Activated CD8-positive, alpha-beta T cell treated with anti-CD3 and anti-CD28 coated beads for 36 hours (primary cell): ENCODE results near the gene CCNDBP1. TPM values are rescaled to one million over a fixed set of nuclear protein-coding genes. Genes with fewer than 3 reads are reported as not detected.

Experiments
- ATAC-seq: fragments of 200-7000 bp; cut with Tn5 transposase; one replicate; pipeline ENCODE4 v1.10.0; 2021; ENCODE audit warnings: mild to moderate bottlenecking, moderate library complexity
- CTCF ChIA-PET: fragments of 350-600 bp; sonication (Branson Sonifier 250); formaldehyde crosslinking; loops from one replicate; lab custom pipeline; 2021; ENCODE audit warnings: antibody characterized with exemption; lab: Charles Lee
- POLR2A ChIA-PET: fragments of 350-600 bp; sonication (Branson Sonifier 250); formaldehyde crosslinking; loops from one replicate; lab custom pipeline; 2021; ENCODE audit warnings: antibody characterized with exemption; lab: Charles Lee
- DNase-seq: peaks from one replicate; pipeline ENCODE4 v3.0.0-alpha.2; 2020
- H3K27ac Mint-ChIP-seq: one replicate; pipeline ENCODE4 v1.8.0; 2021; ENCODE audit warnings: mild to moderate bottlenecking, mixed read lengths
- H3K27me3 Mint-ChIP-seq: one replicate; pipeline ENCODE4 v1.8.0; 2021; ENCODE audit warnings: mixed read lengths
- H3K36me3 Mint-ChIP-seq: one replicate; pipeline ENCODE4 v1.8.0; 2021; ENCODE audit warnings: low read depth, mixed read lengths
- H3K4me1 Mint-ChIP-seq: one replicate; pipeline ENCODE4 v1.8.0; 2021; ENCODE audit warnings: low read depth, mixed read lengths
- H3K4me3 Mint-ChIP-seq: one replicate; pipeline ENCODE4 v1.8.0; 2021; ENCODE audit warnings: mild to moderate bottlenecking, moderate library complexity, mixed read lengths
- H3K9me3 Mint-ChIP-seq: one replicate; pipeline ENCODE4 v1.8.0; 2021; ENCODE audit warnings: mixed read lengths
- CTCF ChIP-seq: fragments of 200-600 bp; IDR thresholded peaks from one replicate; pipeline ENCODE4 v1.8.0; 2022; ENCODE audit warnings: antibody characterized with exemption, mild to moderate bottlenecking
- intact Hi-C: fragments of 100-400 bp; cut with micrococcal nuclease; formaldehyde crosslinking; loops from one replicate; pipeline ENCODE4 v1.10.0; 2022
- total RNA-seq, 2 experiments: library from RNA; stranded (reverse); gene quantifications; one replicate each; pipeline ENCODE4 v1.2.3, GENCODE V29; 2021

The CCNDBP1 gene
- total RNA-seq, 2 experiments from 2014 or later: 49.2 to 54.1 TPM

- ChIA-PET CTCF (interaction anchor here (1.0 to 9.5 kb wide), 5 partner anchors 17 to 55 kb away, joined by 3 to 219 read pairs (median 3); partner anchors contain the start of gene TGM5), POLR2A (no interaction called here)
- intact Hi-C loops: no loop called here
- DNase-seq (no peak), ATAC-seq (no peak)
- Mint-ChIP-seq H3K27me3 (peaks cover 5% of the 10 kb centered on the region), H3K27ac (no peak overlapping the region), H3K4me1 (peaks cover 7% of the 10 kb centered on the region), H3K9me3 (no peaks in the 10 kb centered on the region), H3K4me3 (no peak overlapping the region), H3K36me3 (no peaks in the 10 kb centered on the region)
- TF ChIP-seq CTCF: no peak
These were observed 44.8 kb downstream of the CCNDBP1 start for GRCh38 chr15:43229977-43230376.

GRCh38 chr15:43230640-43231115 lies 45.5 kb downstream of the CCNDBP1 start:
- Mint-ChIP-seq H3K4me3 (no peak overlapping the region), H3K4me1 (peaks cover 3% of the 10 kb centered on the region), H3K27ac (no peak overlapping the region), H3K9me3 (no peaks in the 10 kb centered on the region), H3K36me3 (no peaks in the 10 kb centered on the region), H3K27me3 (peaks cover 3% of the 10 kb centered on the region)
- ChIA-PET POLR2A (no interaction called here), CTCF (interaction anchor here (1.2 to 9.5 kb wide), 3 partner anchors 27 to 55 kb away, joined by 3 to 219 read pairs (median 3); partner anchors contain the start of gene TGM5)
- intact Hi-C loops: no loop called here
- ATAC-seq: no peak
- TF ChIP-seq CTCF: no peak
- DNase-seq: no peak

- no peaks in the 10 kb centered on the region for H3K27me3 Mint-ChIP-seq
- intact Hi-C loops: no loop called here
- DNase-seq (no peak), ATAC-seq (no peak)
- no peak for TF ChIP-seq CTCF
- no peak overlapping the region for H3K27ac Mint-ChIP-seq
- no peaks in the 10 kb centered on the region for H3K4me1 Mint-ChIP-seq
- ChIA-PET CTCF (interaction anchor here (1.2 to 9.5 kb wide), 3 partner anchors 36 to 53 kb away, joined by 3 to 219 read pairs (median 4); no protein-coding TSS in a partner anchor), POLR2A (interaction anchor here (0.6 to 1.2 kb wide), 2 partner anchors 9 to 19 kb away, joined by 3 to 6 read pairs; no protein-coding TSS in a partner anchor)
- H3K4me3 Mint-ChIP-seq: no peak overlapping the region
- no peaks in the 10 kb centered on the region for H3K36me3 Mint-ChIP-seq
- no peaks in the 10 kb centered on the region for H3K9me3 Mint-ChIP-seq
These were observed 47.2 kb downstream of the CCNDBP1 start for GRCh38 chr15:43232289-43232874.

- no peaks in the 10 kb centered on the region for H3K36me3 Mint-ChIP-seq
- ChIA-PET POLR2A (no interaction called here), CTCF (interaction anchor here (1.8 to 2.6 kb wide), 2 partner anchors 10 to 50 kb away, joined by 6 to 12 read pairs; no protein-coding TSS in a partner anchor)
- no peak overlapping the region for H3K27ac Mint-ChIP-seq
- no peak for TF ChIP-seq CTCF
- peaks cover 12% of the 10 kb centered on the region for H3K4me1 Mint-ChIP-seq
- intact Hi-C loops: no loop called here
- H3K27me3 Mint-ChIP-seq: no peaks in the 10 kb centered on the region
- no peaks in the 10 kb centered on the region for H3K9me3 Mint-ChIP-seq
- ATAC-seq (no peak), DNase-seq (no peak)
- H3K4me3 Mint-ChIP-seq: no peak overlapping the region
These were observed 50.3 kb downstream of the CCNDBP1 start for GRCh38 chr15:43235536-43235935.

- POLR2A ChIA-PET: no interaction called here
- Mint-ChIP-seq H3K27me3 (no peaks in the 10 kb centered on the region), H3K4me1 (peaks cover 12% of the 10 kb centered on the region), H3K27ac (no peak overlapping the region), H3K36me3 (no peaks in the 10 kb centered on the region), H3K9me3 (no peaks in the 10 kb centered on the region), H3K4me3 (no peak overlapping the region)
- intact Hi-C loops: no loop called here
- CTCF ChIA-PET: interaction anchor here (0.7 kb wide), 1 partner anchor 13 kb away, joined by 3 read pairs; no protein-coding TSS in a partner anchor
- ATAC-seq (no peak), DNase-seq (no peak)
- no peak for TF ChIP-seq CTCF
These were observed 52.8 kb downstream of the CCNDBP1 start for GRCh38 chr15:43237842-43238470.
